A549 (cell line): ENCODE measurements around the gene IZUMO4.

Experiments used
- BHLHE40 ChIP-seq: IDR thresholded peaks from 2 replicates; pipeline ENCODE4 v1.6.1; 2012; ENCODE audit warnings: low read depth, low read length, inconsistent platforms
- EP300 ChIP-seq, 2 experiments: fragments of >200 bp; sonication (Bioruptor Twin); formaldehyde crosslinking; IDR thresholded peaks; 2 replicates in 1 of 2; 3 replicates in 1 of 2; pipeline ENCODE4 v1.6.1; 2016 to 2017
- FOSB ChIP-seq: fragments of 250-450 bp; sonication (Bioruptor Pico); IDR thresholded peaks from 2 replicates; pipeline ENCODE4 v1.5.0; 2020; ENCODE audit warnings: mild to moderate bottlenecking, moderate library complexity
- POLR2A ChIP-seq: IDR thresholded peaks from 2 replicates; pipeline ENCODE4 v1.6.1; 2012; ENCODE audit warnings: mild to moderate bottlenecking, low read length
- RAD21 ChIP-seq, 2 experiments: fragments of >200 bp in 1 of 2; sonication (Bioruptor Twin) in 1 of 2; formaldehyde crosslinking in 1 of 2; IDR thresholded peaks in 1 of 2; conservative IDR thresholded peaks in 1 of 2; 2 replicates in 1 of 2; 3 replicates in 1 of 2; pipeline ENCODE4 v1.6.1; 2012 to 2018; ENCODE audit warnings: inconsistent platforms in 1 of 2
- RCOR1 ChIP-seq: fragments of 150-350 bp; IDR thresholded peaks from 2 replicates; pipeline ENCODE4 v1.6.1; 2014; ENCODE audit warnings: antibody characterized with exemption, low read length, low read depth
- REST ChIP-seq: fragments of 200-600 bp; sonication (generic); IDR thresholded peaks from 2 replicates; pipeline ENCODE4 v1.6.1; 2016; ENCODE audit warnings: antibody characterized with exemption, mild to moderate bottlenecking, moderate library complexity
- SMC3 ChIP-seq: fragments of >200 bp; sonication (Bioruptor Twin); formaldehyde crosslinking; IDR thresholded peaks from 3 replicates; pipeline ENCODE4 v1.6.1; 2018; ENCODE audit warnings: inconsistent platforms
- TF ChIP-seq, protein P1 (sequence below): IDR thresholded peaks from 2 replicates; pipeline ENCODE4 v1.6.1; 2012
- TF ChIP-seq, protein P2 (sequence below): fragments of >200 bp; sonication (Bioruptor Twin); formaldehyde crosslinking; IDR thresholded peaks from 3 replicates; pipeline ENCODE4 v1.5.1; 2016

DNA sequence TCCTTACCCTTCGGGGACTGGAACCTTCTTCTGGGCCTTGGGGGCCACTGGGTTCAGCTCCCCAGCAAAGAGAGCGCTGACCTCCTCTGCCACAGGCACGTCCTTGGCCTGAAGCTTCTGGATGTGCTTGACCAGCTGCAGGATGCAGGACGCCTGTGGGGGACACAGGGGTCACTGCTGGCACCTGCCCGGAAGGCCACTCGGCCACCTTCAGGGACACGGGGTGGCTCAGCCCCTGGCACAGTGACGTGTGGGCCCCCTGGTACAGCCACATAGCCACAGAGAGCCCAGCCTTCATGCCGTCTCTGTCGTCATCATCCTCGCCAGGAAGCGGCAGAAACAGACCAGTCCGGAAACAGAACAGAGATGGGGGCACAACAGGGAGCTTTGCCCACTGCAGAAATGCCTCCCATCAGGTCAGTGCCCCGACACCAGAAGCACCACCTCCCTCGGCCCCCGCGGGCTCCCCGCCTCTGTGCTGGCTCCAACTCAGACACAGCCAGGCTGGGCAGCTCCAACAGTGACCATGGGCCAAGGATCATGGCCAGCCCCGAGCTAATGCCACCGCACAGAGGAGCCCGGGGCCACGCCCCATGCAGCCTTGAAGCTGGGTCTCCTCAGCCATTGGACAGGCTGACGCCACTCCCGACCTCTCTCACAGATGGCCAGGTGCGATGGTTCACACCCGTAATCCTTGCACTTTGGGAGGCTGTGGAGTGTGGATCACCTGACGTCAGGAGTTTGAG is 20.7 kb downstream of the IZUMO4 start:
- no peak for TF ChIP-seq POLR2A
- TF ChIP-seq, protein P1, sequence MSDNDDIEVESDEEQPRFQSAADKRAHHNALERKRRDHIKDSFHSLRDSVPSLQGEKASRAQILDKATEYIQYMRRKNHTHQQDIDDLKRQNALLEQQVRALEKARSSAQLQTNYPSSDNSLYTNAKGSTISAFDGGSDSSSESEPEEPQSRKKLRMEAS, result no peak
- TF ChIP-seq, protein P2, sequence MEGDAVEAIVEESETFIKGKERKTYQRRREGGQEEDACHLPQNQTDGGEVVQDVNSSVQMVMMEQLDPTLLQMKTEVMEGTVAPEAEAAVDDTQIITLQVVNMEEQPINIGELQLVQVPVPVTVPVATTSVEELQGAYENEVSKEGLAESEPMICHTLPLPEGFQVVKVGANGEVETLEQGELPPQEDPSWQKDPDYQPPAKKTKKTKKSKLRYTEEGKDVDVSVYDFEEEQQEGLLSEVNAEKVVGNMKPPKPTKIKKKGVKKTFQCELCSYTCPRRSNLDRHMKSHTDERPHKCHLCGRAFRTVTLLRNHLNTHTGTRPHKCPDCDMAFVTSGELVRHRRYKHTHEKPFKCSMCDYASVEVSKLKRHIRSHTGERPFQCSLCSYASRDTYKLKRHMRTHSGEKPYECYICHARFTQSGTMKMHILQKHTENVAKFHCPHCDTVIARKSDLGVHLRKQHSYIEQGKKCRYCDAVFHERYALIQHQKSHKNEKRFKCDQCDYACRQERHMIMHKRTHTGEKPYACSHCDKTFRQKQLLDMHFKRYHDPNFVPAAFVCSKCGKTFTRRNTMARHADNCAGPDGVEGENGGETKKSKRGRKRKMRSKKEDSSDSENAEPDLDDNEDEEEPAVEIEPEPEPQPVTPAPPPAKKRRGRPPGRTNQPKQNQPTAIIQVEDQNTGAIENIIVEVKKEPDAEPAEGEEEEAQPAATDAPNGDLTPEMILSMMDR, result no peak
- TF ChIP-seq FOSB (CRISPR knock-in tag), result no peak
- TF ChIP-seq RAD21 (conservative IDR thresholded peaks at IDR 0.05 in 1 of 2, IDR thresholded peaks at IDR 0.05 in 1 of 2), result no peak
- no peak for TF ChIP-seq RCOR1
- no peak for TF ChIP-seq REST
- no peak for TF ChIP-seq EP300 (IDR thresholded peaks at IDR 0.05)
- no peak for TF ChIP-seq SMC3
- TF ChIP-seq BHLHE40, result no peak
